Measurements from ENCODE around the gene ZNF24.

The ZNF24 gene

DNA sequence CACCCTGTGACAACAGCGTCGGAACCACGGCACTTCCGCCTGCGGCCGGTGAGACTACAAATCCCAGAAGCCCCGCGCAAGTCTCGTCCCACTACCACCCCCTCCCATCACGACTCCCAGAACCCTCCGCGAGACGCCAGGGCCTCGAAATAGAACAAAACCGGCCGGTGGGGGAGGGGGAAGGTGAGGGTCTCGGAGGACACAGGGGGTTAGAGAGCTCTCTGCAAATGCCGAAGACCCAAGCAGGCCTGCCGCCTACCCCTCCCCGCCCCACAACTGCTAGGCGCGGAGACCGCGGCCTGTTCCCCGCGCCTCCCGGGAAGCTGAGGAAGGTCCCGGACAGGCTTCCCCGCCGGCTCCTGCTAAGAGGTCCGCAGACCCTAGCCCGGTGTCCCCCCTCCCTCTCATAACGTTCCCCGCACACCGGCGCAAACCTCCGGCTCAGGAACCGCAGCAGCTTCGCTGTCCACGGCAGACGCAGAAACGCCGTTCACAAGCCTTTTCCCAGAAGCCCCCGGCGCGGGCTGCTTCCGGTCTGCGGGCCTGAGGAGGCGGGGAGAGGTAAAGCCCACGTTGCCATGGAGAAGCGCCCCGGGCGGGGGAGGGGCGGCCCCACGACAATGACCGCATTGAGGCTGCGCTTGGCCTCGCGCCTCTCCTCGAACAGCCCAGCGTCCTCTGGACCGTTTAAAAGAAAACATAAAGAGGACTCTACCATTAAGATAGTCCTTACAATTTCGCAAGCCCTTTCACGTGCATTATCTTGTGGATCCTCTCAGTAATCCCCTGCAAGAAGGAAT lies at the start of gene ZNF24:
Gene ZNF24, minus strand, starts transcription at position 485 of the 800 bp plus-strand sequence. CDS start 3,770 bp downstream, outside the sequence.
- peak; percentile 92 for DNase-seq (ENCODE audit: low spot score)

DNA sequence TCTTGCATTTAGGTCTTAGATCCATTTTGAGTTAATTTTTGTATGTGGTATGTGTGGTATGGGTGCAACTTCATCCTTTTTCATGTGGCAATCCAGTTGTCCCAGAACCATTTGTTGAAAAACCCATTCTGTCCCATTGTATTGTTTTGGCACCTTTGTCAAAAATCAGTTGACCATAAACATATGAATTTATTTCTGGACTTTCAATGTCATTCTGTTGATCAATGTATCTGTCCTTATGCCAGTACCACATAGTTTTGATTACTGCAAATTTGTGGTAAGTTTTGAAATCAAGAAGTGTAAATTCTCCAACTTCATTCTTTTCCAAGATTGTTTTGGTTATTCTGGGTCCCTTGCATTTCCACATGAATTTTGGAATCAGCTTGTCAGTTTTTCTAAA lies 49.5 kb upstream of the ZNF24 start:
- DNase-seq (ENCODE audit: low spot score): no peak

DNA sequence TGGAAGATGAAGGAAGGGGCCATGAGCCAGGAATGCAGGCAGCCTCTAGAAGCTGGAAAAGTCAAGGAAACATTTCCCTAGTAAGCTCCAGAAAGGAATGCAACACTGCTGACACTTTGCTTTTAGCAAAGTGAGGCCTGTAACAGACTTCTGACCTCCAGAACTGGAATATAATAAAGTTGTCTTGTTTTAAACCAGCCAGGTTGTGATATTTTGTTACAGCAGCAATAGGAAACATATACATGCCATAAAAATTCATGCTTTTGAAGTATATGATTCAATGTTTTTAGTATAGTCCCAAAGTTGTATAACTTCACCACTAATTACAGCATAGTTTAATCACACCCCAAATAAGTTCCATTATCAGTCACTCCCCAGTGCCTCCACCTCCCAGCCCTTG lies 48.2 kb upstream of the ZNF24 start:
- no peak for DNase-seq (ENCODE audit: low spot score)

GRCh38 chr18:35390951-35391700 lies 46.9 kb upstream of the ZNF24 start:
- DNase-seq (ENCODE audit: low spot score): no peak

- DNase-seq (ENCODE audit: low spot score): no peak
Observed at GRCh38 chr18:35389095-35389618, 44.9 kb upstream of the ZNF24 start.

DNA sequence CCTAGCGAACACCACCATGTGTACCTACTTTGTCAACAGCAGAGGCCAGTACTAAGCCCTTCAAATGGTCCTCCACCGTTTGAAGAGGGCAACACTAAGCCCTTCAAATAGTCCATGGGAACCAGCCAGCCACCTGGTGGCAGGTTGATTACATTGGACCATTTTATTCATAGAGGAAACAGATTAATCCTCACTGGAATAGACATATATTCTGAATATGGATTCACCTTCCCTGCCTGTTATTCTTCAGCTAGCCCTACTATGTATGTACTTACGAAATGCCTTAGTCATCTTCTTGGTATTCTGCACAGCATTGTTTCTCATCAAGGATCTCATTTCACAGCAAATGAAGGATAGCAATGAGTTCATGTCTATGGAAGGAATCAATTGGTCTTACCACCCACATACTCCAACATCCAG lies 42.9 kb upstream of the ZNF24 start:
- peak; percentile 40 for DNase-seq (ENCODE audit: low spot score)

- peak; percentile 84 for DNase-seq (ENCODE audit: low spot score)
Observed at GRCh38 chr18:35386600-35387100, 42.4 kb upstream of the ZNF24 start.

DNA sequence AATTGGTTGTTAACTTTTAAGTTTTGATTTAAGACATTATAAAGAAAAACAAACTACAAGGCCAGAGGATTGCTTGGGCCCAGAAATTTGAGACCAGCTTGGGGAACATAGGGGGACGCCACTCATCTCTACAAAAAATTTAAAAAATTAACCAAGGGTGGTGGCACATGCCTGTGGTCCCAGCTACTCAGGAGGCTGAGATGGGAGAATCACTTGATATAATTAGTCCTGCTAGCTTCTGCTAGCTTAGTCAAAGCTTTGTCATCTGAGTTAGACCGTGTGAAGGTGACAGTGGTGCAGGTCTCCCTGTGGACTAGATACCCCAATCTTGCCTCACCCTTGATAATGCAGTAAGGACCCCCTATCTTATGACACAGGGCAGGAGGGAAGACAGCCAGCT lies 38.9 kb upstream of the ZNF24 start:
- DNase-seq (ENCODE audit: low spot score): no peak

- no peak for DNase-seq (ENCODE audit: low spot score)
Observed at GRCh38 chr18:35379421-35379820, 35.2 kb upstream of the ZNF24 start.

DNA sequence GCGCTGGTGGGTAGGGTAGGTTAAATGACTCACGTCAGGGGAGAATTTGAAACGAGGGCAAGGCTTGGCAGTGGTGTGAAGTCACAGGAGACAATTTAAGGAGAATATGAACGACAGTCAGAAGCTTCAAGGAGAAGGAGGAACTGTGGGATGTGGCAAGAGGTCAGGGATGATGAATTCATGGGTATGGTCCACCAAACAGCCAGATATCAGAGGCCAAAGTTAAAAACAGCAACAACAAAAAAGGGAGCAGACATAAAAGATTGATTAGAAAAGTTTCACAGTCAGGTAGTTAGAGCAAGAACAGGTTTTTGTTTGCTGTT lies 34.3 kb upstream of the ZNF24 start:
- no peak for DNase-seq (ENCODE audit: low spot score)

DNA sequence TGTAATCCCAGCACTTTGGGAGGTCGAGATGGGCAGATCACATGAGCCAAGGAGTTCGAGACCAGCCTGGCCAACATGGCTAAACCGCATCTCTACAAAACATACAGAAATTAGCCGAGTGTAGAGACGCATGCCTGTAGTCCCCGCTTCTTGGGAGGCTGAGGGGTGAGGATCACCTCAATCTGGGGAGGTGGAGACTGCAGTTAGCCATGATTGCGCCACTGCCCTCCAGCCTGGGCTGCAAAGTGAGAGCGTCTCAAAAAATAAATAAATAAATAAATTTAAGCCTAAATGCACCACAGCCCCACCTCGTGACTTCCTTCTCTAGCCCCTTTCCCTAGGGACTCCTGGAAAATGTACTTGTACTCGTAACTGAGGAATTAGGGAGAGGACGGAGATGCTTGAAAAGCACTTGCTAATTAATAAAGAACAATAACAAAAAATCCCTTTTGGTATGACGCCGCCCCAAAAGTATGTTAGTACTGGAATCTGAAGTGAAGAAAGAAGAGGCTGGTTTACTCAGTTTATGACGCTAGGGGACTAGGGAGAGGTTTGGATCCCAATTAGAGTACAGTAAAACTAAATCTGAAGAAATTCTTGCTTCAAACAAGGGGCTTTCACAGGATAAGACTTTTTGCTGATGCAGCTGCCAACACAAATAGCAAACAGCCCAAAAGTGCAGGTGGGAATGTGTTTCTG lies 33.8 kb upstream of the ZNF24 start:
- no peak for DNase-seq (ENCODE audit: low spot score)

DNA sequence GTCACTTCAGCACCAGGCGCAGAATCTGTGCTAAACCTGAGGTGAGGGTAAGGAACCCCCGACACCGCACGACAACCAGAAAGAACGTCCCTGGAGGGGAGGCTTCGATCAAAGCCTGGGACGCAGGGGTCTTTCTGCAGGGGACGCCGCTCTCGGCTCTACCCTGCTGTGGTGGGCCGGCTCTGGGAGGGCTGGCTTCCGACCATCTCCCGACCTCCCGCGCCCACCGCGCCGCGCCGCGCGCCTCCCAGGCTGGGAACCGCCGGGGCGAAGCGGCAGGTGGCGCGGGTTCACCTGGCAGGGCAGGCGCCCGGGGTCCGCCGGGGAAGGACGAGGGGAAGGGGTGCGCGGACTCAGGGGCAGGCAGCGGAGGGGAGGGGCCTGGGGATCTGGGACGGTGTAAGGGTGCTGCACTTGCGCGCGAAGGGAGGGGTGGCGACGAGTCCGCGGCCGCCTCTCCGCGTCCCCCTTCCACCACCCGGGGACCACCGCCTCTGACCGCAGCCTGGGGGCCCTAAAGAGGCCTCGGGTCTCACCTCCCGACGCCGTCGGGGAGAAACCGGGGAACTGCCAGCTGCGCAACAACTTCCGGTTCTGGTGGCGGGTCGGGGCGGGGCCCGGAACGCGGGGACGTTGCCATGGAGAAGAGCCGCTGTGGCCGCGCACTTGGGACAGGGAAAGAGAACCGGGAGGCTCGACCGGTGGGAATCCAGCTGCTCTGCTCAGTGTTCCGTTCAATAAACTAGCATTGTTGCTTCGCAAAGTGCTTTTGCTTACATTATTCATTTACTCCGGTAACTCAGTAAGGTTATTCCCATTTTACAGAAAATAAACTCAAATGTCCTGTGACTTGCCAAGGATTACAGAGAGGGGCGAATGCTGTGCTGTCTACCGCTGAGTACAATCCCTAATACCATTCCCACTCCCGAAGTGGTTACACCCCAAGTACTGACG lies 32.8 kb upstream of the ZNF24 start, which contains the start of gene ZNF396:
Gene ZNF396, minus strand, starts transcription at position 596 of the 954 bp plus-strand sequence. CDS start 3,045 bp downstream, outside the sequence.
- DNase-seq (ENCODE audit: low spot score): peak; percentile 53

DNA sequence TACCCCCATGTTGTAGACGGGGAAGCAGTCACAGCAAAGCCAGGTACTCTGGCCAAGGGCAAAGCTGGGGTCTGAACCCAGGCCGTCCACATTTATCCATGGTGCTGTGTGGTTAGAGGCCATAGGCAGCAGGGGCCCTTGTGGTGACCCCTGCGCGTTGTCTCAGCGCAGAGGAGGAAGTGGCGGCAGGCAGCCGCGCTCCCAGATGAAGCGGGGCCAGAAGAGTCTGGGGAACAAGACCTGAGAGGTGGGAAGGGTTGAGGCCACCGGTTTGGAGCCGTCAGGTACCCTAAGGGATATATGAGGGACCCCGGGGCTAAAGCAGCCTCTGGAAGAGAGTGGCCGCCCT lies 32.1 kb upstream of the ZNF24 start:
- no peak for DNase-seq (ENCODE audit: low spot score)

DNA sequence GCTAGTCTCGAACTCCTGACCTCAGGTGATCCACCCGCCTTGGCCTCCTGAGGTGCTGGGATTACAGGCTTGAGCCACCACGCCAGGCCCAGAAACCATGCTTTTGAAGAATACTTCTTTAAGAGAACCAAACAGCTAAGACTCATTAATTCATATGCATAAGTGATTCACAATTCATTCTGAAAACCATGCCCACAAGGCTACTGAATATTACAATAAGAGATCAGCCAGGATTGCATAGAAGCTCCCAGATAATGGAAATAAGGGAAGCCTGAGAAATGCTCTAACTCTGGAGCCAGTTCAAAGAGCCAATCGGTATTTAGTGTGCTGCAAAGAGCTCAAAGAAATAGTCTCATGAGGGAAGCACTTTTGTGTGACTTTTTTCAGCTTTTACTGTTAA lies 30.5 kb upstream of the ZNF24 start:
- no peak for DNase-seq (ENCODE audit: low spot score)

- DNase-seq (ENCODE audit: low spot score): no peak
Observed at GRCh38 chr18:35371412-35372195, 27.4 kb upstream of the ZNF24 start.

- no peak for DNase-seq (ENCODE audit: low spot score)
Observed at GRCh38 chr18:35369126-35369525, 24.9 kb upstream of the ZNF24 start.

DNA sequence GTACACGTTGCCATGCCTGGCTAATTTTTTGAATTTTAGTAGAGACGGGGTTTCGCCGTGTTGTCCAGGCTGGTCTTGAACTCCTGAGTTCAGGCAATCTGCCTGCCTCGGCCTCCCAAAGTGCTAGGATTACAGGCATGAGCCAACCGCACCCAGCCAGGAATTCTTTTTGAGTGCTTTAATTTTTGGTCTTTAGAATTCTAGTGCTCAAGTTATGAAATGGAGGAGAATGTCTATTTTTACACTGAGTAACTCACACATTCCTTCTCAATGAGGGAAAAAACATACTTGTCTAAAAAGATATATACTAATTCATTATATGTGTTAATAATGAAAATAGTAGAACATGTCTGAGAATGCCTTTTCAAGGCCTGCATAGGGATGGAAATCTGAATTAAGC lies 24.4 kb upstream of the ZNF24 start:
- DNase-seq (ENCODE audit: low spot score): no peak

DNA sequence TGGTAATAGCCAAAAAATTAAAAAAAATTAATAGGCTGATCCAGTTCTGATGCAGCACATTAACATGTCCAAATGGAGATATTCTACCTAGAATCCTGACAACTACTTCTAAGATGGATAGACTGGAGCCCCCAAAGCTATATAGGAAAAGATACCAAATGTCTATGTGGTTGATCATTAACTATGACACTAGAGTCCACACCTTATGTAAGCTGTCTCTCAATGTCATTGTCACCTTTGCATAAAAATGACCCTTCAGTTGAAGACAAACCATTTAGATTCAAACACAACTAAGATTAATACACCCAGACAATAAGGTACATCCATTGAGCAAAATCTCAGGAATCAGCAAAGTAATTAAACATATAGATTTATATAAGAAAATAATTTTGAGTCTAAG lies 18.3 kb upstream of the ZNF24 start:
- no peak for DNase-seq (ENCODE audit: low spot score)

DNA sequence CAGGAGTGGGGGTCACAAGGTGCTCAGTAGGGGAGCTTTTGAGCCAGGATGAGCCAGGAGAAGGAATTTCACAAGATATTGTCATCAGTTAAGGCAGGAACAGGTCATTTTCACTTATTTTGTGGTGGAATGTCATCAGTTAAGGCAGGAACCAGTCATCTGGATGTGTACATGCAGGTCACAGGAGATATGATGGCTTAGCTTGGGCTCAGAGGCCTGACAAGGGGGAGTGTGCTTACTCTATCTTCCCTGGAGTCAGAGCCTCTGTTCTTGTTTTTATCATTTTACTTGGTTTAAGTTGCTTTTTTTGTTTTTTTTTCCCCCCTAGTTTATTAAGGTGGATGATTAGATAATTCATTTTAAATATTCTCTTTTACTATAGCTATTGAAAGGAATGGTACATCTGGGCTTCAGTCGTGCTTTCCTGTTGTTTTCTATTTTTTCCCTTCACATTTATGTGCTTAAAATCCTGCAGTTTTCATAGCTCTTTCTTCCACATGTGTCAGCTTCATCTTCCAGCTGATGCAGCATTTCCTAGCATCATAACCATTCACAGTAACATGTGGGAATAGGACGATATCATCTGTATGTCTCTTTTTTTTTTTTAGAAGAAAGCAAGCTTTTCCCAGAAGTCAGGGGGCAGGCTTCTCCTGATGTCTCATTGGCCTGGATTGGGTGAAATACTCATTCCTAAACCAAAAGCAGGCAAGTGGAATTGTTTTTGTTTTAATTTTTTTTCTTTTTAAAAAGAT lies 17.5 kb upstream of the ZNF24 start:
- DNase-seq (ENCODE audit: low spot score): no peak

DNA sequence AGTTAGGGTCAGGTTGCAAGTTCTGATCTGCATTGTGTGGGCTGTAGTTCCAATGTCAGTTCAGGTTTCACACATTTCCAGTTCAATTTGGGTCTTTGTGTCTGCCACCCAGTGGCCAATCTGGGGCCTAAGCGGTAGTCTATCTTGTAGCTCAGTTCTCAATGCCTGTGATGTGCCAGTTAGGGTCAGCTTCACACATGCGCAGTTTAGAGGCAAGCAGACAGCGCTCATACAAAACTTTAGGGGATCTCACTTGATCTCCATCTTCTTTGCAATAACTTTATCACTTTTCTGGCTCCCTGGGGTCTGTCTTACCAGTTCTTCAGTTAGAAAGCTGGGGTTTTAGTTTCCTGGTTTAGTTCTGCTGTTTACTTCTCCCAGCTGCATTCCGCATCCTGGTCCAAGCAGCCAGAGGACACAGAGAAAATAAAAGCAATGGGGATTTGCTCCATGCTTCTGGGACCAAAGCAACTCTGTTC lies 11.0 kb upstream of the ZNF24 start:
- DNase-seq (ENCODE audit: low spot score): peak; percentile 74

Data from hematopoietic multipotent progenitor cell treated with erythropoietin and hydrocortisone succinate and interleukin-3 and kit ligand, for 17 days (in vitro differentiated cells).